Measurements from ENCODE around the gene GSTA4.
"Not testable (repeated sequence)": the region's sequence is repeated elsewhere in the genome, so short reads cannot be mapped to it uniquely, and the experiment has no call there.

GRCh38 chr6:52960211-52960610 is 34.9 kb downstream of the GSTA4 start:
- not testable (repeated sequence) for TF ChIP-seq CTCF (IDR thresholded peaks at IDR 0.05); POLR2AphosphoS5 (IDR thresholded peaks at IDR 0.05; ENCODE audit: low read depth, low read length); SIN3A (IDR thresholded peaks at IDR 0.05; ENCODE audit: borderline replicate concordance, insufficient read depth, low read depth, low read length); REST (IDR thresholded peaks at IDR 0.05; ENCODE audit: insufficient read depth in 1 of 2, low read depth in 2 of 2, low read length in 1 of 2)

Measured in Panc1 (cell line).